Gastroesophageal sphincter (tissue), 4 donors: Measurements from ENCODE around the gene TOP3A. TPM values are rescaled to one million over a fixed set of nuclear protein-coding genes. Genes with fewer than 3 reads are reported as not detected.

Experiments used
- ATAC-seq: fragments of 150-250 bp; one replicate; pipeline ENCODE4 v1.9.1; 2016; ENCODE audit warnings: mild to moderate bottlenecking, moderate library complexity
- H3K27ac ChIP-seq, 4 donors: fragments of 200-600 bp; sonication (generic) in 3 of 4; 1 replicate in 3 of 4; 2 replicates in 1 of 4; pipeline ENCODE4 v1.5.1; 2016 to 2019
- H3K27me3 ChIP-seq: fragments of 200-600 bp; sonication (generic); one replicate; pipeline ENCODE4 v1.5.1; 2019
- H3K36me3 ChIP-seq, 2 donors: fragments of 200-600 bp; sonication (generic); one replicate each; pipeline ENCODE4 v1.5.1; 2019; ENCODE audit warnings: control low read depth in 1 of 2
- H3K4me1 ChIP-seq, 3 donors: fragments of 200-600 bp; sonication (generic); 1 replicate in 2 of 3; 2 replicates in 1 of 3; pipeline ENCODE4 v1.5.1; 2016 to 2019; ENCODE audit warnings: control low read depth in 2 of 3
- H3K4me3 ChIP-seq, 2 donors: fragments of 200-600 bp; sonication (generic); one replicate each; pipeline ENCODE4 v1.5.1; 2019; ENCODE audit warnings: mild to moderate bottlenecking in 1 of 2, moderate library complexity in 1 of 2
- H3K9me3 ChIP-seq, 3 donors: fragments of 200-600 bp; sonication (generic); one replicate each; pipeline ENCODE4 v1.5.1; 2017 to 2019; ENCODE audit warnings: control low read depth in 2 of 3
- EP300 ChIP-seq: sonication (generic); formaldehyde crosslinking; IDR thresholded peaks from one replicate; pipeline ENCODE4 v1.6.1; 2017; ENCODE audit warnings: antibody characterized with exemption, mild to moderate bottlenecking
- POLR2A ChIP-seq, 2 donors: fragments of 450-650 bp; IDR thresholded peaks; one replicate each; pipeline ENCODE4 v1.6.1; 2017; ENCODE audit warnings: antibody characterized with exemption in 2 of 2, mild to moderate bottlenecking in 2 of 2, moderate library complexity in 1 of 2
- POLR2AphosphoS5 ChIP-seq: sonication (generic); formaldehyde crosslinking; IDR thresholded peaks from one replicate; pipeline ENCODE4 v1.6.1; 2017; ENCODE audit warnings: antibody characterized with exemption
- WGBS, 2 donors: methylation state at CpG; one replicate each; pipeline ENCODE4 v1.1.5; 2018; ENCODE audit warnings: low coverage in 1 of 2; 5-methylcytosine and 5-hydroxymethylcytosine counted together
- total RNA-seq, 4 donors: library from RNA; depleted of rRNA; stranded (reverse); fragments of >200 nt; gene quantifications; one replicate each; pipeline ENCODE4 v1.1.0, GENCODE V29; 2016
- TF ChIP-seq, protein P1 (sequence below), 4 experiments: fragments of 200-600 bp in 2 of 4; fragments of 450-650 bp in 2 of 4; sonication (generic) in 1 of 4; IDR thresholded peaks; one replicate each; pipeline ENCODE4 v1.5.1; 2017 to 2019; ENCODE audit warnings: antibody characterized with exemption in 4 of 4, mild to moderate bottlenecking in 2 of 4, moderate library complexity in 2 of 4

Gene TOP3A
- total RNA-seq, 4 donors from 2014 or later, result 19.6 to 49.7 (median 26.8) TPM

DNA sequence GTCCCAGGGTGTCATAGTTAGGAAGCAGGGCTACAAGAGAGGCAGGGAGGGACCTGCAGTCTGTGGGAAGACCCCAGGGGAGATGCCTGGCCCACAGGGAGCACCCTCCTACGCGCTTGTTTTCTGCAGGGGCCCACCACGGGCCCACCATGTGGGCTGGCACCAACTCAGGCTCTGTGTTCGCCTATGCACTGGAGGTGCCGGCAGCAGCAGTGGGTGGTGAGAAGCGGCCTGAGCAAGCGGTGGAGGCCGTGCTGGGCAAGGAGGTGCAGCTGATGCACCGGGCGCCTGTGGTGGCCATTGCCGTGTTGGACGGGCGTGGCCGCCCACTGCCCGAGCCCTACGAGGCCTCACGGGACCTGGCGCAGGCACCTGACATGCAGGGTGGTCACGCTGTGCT, 74.3 kb downstream of the TOP3A start:
- no peak for ATAC-seq
- H3K4me1 ChIP-seq, result no peaks in the 10 kb centered on the region
- TF ChIP-seq EP300, result no peak
- TF ChIP-seq, protein P1, sequence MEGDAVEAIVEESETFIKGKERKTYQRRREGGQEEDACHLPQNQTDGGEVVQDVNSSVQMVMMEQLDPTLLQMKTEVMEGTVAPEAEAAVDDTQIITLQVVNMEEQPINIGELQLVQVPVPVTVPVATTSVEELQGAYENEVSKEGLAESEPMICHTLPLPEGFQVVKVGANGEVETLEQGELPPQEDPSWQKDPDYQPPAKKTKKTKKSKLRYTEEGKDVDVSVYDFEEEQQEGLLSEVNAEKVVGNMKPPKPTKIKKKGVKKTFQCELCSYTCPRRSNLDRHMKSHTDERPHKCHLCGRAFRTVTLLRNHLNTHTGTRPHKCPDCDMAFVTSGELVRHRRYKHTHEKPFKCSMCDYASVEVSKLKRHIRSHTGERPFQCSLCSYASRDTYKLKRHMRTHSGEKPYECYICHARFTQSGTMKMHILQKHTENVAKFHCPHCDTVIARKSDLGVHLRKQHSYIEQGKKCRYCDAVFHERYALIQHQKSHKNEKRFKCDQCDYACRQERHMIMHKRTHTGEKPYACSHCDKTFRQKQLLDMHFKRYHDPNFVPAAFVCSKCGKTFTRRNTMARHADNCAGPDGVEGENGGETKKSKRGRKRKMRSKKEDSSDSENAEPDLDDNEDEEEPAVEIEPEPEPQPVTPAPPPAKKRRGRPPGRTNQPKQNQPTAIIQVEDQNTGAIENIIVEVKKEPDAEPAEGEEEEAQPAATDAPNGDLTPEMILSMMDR (IDR thresholded peaks at IDR 0.05), result no peak
- TF ChIP-seq POLR2AphosphoS5, result no peak
- TF ChIP-seq POLR2A (IDR thresholded peaks at IDR 0.05), result no peak
- no peak overlapping the region for H3K4me3 ChIP-seq
- no peaks in the 10 kb centered on the region for H3K9me3 ChIP-seq
- peaks cover 0 to 98% of the 10 kb centered on the region in 2 donors for H3K36me3 ChIP-seq
- no peaks in the 10 kb centered on the region for H3K27me3 ChIP-seq
- no peak overlapping the region for H3K27ac ChIP-seq
- 89 to 97% methylated on average over 5 to 11 of the region's 19 CpGs for WGBS, 2 donors

DNA sequence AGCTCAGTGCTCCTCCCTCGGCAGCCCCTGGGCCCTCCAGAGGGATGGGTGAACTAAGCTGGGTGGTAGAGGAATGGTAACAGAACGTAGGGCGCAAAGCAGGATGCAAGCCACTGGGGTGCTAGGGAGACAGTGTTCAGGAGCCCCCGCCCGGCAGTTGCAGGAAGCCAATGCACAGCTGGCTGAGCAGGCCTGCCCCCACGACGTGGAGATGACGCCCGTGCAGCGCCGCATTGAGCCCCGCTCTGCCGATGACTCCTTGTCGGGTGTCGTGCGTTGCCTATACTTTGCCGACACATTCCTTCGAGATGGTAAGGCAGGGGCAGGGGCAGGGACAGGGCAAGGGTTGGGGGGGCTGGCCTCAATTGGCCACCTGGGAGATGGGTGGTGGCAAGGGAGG, 76.5 kb downstream of the TOP3A start:
- no peak for ATAC-seq
- 100% methylated on average over 1 of the region's 18 CpGs; no CpG with 5 or more reads in 1 of the 2 donors for WGBS, 2 donors
- H3K9me3 ChIP-seq, result no peaks in the 10 kb centered on the region
- H3K4me1 ChIP-seq, result no peaks in the 10 kb centered on the region
- H3K36me3 ChIP-seq, result peaks cover 0 to 98% of the 10 kb centered on the region in 2 donors
- no peak for TF ChIP-seq POLR2AphosphoS5
- TF ChIP-seq, protein P1 (IDR thresholded peaks at IDR 0.05), result no peak
- TF ChIP-seq POLR2A (IDR thresholded peaks at IDR 0.05), result no peak
- no peak for TF ChIP-seq EP300
- H3K27ac ChIP-seq, result no peak overlapping the region
- no peak overlapping the region for H3K4me3 ChIP-seq
- H3K27me3 ChIP-seq, result no peaks in the 10 kb centered on the region

DNA sequence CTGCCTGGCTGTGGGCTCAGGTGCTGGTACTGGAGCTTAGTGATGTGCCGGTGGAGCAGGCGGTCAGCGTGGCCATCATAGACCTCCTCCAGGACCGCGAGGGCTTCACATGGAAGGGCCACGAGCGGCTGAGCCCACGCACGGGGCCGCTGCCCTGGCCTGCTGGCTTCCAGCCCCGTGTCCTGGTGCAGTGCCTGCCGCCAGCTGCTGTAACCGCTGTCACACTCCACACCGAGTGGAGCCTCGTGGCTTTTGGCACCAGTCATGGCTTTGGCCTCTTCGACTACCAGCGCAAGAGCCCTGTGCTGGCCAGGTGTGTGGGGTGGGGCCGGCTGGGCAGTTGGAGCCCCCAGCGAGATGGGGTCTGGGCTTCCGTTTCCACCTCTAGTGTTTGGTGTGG, 77.3 kb downstream of the TOP3A start:
- Histone ChIP-seq H3K9me3 (no peaks in the 10 kb centered on the region), H3K27me3 (no peaks in the 10 kb centered on the region), H3K4me1 (no peaks in the 10 kb centered on the region), H3K36me3 (peaks cover 0 to 99% of the 10 kb centered on the region in 2 donors), H3K4me3 (no peak overlapping the region), H3K27ac (no peak overlapping the region)
- ATAC-seq, result no peak
- TF ChIP-seq POLR2AphosphoS5, result no peak
- no peak for TF ChIP-seq POLR2A (IDR thresholded peaks at IDR 0.05)
- TF ChIP-seq, protein P1 (IDR thresholded peaks at IDR 0.05), result no peak
- no peak for TF ChIP-seq EP300
- 100% methylated on average over 2 of the region's 20 CpGs; no CpG with 5 or more reads in 1 of the 2 donors for WGBS, 2 donors

DNA sequence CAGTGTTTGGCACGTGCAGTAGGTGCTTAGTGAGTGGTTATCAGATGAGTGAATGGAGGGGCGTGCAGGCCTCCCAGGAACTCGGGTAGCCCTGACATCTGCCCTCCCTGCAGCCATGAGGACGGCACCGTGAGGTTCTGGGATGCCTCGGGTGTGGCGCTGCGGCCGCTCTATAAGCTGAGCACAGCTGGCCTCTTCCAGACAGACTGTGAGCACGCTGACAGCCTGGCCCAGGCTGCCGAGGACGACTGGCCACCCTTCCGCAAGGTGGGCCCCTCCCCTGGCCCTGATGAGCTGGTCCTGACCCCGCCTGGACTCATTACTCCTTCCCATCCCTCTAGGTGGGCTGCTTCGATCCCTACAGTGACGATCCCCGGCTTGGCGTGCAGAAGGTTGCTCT, 78.3 kb downstream of the TOP3A start:
- Histone ChIP-seq H3K36me3 (peaks cover 0 to 95% of the 10 kb centered on the region in 2 donors), H3K4me3 (no peak overlapping the region), H3K9me3 (no peaks in the 10 kb centered on the region), H3K4me1 (no peaks in the 10 kb centered on the region), H3K27ac (no peak overlapping the region), H3K27me3 (no peaks in the 10 kb centered on the region)
- no CpG with 5 or more reads among the region's 18 CpGs for WGBS, 2 donors
- TF ChIP-seq POLR2AphosphoS5, result no peak
- no peak for TF ChIP-seq POLR2A (IDR thresholded peaks at IDR 0.05)
- TF ChIP-seq, protein P1 (IDR thresholded peaks at IDR 0.05), result no peak
- no peak for TF ChIP-seq EP300
- no peak for ATAC-seq

DNA sequence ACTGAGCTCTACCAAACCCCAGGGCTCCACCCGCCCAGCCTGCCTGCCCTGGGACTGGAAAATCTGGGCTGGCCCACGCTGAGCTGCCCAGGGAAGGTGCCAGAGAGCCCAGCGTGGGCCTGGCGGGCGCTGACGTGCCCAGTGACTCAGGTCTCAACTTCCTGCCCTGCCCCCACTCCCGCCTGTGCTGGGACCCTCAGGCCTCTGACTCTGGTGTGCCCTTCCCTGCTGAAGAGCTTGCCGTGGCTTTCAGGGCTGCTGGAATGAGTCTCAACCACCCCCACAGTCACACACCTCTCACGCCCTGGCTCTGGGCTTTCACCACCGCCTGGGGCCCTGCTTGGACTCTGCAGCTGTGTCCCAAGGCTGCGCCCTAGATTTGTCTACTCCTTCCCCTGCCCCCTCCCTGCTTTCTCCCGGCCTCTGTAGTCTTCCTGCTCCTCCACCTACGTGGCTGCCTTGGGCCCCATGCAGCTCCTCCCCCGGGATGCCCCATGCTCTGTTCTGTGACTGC, 79.0 kb downstream of the TOP3A start:
- Histone ChIP-seq H3K36me3 (peaks cover 0 to 88% of the 10 kb centered on the region in 2 donors), H3K4me3 (no peak overlapping the region), H3K9me3 (no peaks in the 10 kb centered on the region), H3K27ac (no peak overlapping the region), H3K27me3 (no peaks in the 10 kb centered on the region), H3K4me1 (no peaks in the 10 kb centered on the region)
- ATAC-seq, result no peak
- TF ChIP-seq EP300, result no peak
- no peak for TF ChIP-seq POLR2AphosphoS5
- TF ChIP-seq POLR2A (IDR thresholded peaks at IDR 0.05), result no peak
- TF ChIP-seq, protein P1 (IDR thresholded peaks at IDR 0.05), result no peak
- 42 to 72% methylated on average over 4 to 7 of the region's 14 CpGs for whole genome bisulfite sequencing, 2 donors
